Measurements from ENCODE around the gene RAB26. TPM values are rescaled to one million over a fixed set of nuclear protein-coding genes. Genes with fewer than 3 reads are reported as not detected.

RAB26 gene
- total and polyA plus RNA-seq, 2 donors (not counting 3 experiments of a cell fraction or from before 2014, with no cell fraction given), result 0.91 to 2.0 TPM

DNA sequence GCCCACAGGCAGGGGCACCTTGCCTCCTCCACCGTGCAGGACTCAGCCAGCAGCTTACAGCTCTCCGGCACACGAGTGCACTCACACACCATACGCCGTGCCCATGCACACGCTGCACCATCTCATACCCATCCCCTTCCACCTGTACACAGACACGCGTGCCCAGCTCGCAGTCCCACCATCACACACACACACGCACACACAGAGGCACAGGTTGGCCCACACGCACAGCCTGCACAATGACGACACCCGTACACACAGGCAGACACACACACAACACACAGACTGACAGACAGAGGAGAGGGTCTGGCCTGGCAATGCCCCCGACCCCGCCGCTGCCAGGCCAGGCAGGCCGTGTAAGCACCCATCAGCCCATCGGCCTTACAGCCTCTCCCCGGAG is 35.9 kb downstream of the RAB26 start:
- dilution Hi-C loops (cut with MboI; ENCODE audit: extremely low pct_ligation_motif_present, low sequenced_read_pairs), result no loop called here
- ChIA-PET CTCF (no interaction called here), POLR2A (interaction anchor here (1.9 kb wide), 1 partner anchor 29 kb away, joined by 5 read pairs; the partner anchor contains the start of gene TRAF7)
- FAIRE-seq, result no peak
- TF ChIP-seq CTCF (IDR thresholded peaks at IDR 0.05; ENCODE audit: extremely low read depth in 1 of 2, insufficient read depth in 1 of 2, low read depth in 1 of 2, low read length in 2 of 2) (no peak), MYC (IDR thresholded peaks at IDR 0.05; ENCODE audit: low read depth, low read length) (no peak), JUN (IDR thresholded peaks at IDR 0.05; ENCODE audit: borderline replicate concordance, insufficient read depth, insufficient read length, low read depth) (no peak), GATA2 (IDR thresholded peaks at IDR 0.05; ENCODE audit: insufficient read depth, insufficient read length, low read depth, low read length) (no peak), FOS (IDR thresholded peaks at IDR 0.05; ENCODE audit: borderline replicate concordance, insufficient read depth, low read length) (no peak), EZH2 (IDR thresholded peaks at IDR 0.05; ENCODE audit: borderline replicate concordance, low read depth, low read length, severe bottlenecking) (no peak), POLR2A (IDR thresholded peaks at IDR 0.05; ENCODE audit: low read depth, low read length) (no peak), MAX (IDR thresholded peaks at IDR 0.05; ENCODE audit: insufficient read depth, insufficient read length) (no peak), POLR2AphosphoS5 (IDR thresholded peaks at IDR 0.05; ENCODE audit: insufficient read depth, low read depth, low read length) (no peak)
- Histone ChIP-seq H3K27ac (ENCODE audit: insufficient read depth, low read depth, low read length) (no peak overlapping the region), H3K27me3 (ENCODE audit: control insufficient read depth in 2 of 2, insufficient read depth in 2 of 2, low read length in 2 of 2) (no peaks in the 10 kb centered on the region), H3K4me3 (replicated peaks in 1 of 3; ENCODE audit: insufficient read depth in 1 of 3, low read depth in 1 of 3, low read length in 3 of 3) (no peak overlapping the region), H3K9me1 (replicated peaks; ENCODE audit: control insufficient read depth, extremely low read depth, insufficient read depth, low read length) (no peaks in the 10 kb centered on the region), H4K20me1 (replicated peaks; ENCODE audit: control insufficient read depth, extremely low read depth, insufficient read depth, low read length) (no peaks in the 10 kb centered on the region), H2AFZ (ENCODE audit: low read depth, low read length) (no peak overlapping the region), H3K4me1 (ENCODE audit: control insufficient read depth, extremely low read depth, insufficient read depth, low read length) (no peaks in the 10 kb centered on the region), H3K36me3 (ENCODE audit: control insufficient read depth in 2 of 2, extremely low read depth in 1 of 2, insufficient read depth in 2 of 2, low read length in 2 of 2) (no peaks in the 10 kb centered on the region), H3K9ac (replicated peaks; ENCODE audit: extremely low read depth, insufficient read depth, low read length) (no peak overlapping the region), H3K9me3 (replicated peaks; ENCODE audit: control insufficient read depth, insufficient read depth, low read length) (no peaks in the 10 kb centered on the region), H3K79me2 (ENCODE audit: control insufficient read depth, insufficient read depth, low read length) (no peaks in the 10 kb centered on the region), H3K4me2 (ENCODE audit: insufficient read depth, low read length) (no peak overlapping the region)
- no peak for DNase-seq (ENCODE audit: low read depth, low spot score)
- intact Hi-C loops (cut with micrococcal nuclease), result no loop called here
- no TSS peak for BruUV-seq (replicated peaks)
